ENCODE data around the gene ATP1A4. TPM values are rescaled to one million over a fixed set of nuclear protein-coding genes. Genes with fewer than 3 reads are reported as not detected.
"Not testable (repeated sequence)": the region's sequence is repeated elsewhere in the genome, so short reads cannot be mapped to it uniquely, and the experiment has no call there.

ATP1A4 gene
- polyA plus RNA-seq, 1 experiment: not detected

- DNase-seq (ENCODE audit: low read depth): no peak
- ChIA-PET POLR2A (no interaction called here), CTCF (interaction anchor here (1.2 to 2.5 kb wide), 5 partner anchors 10 to 145 kb away, joined by 3 to 13 read pairs (median 4); no protein-coding TSS in a partner anchor)
- Histone ChIP-seq H3K4me3 (ENCODE audit: low read depth, low read length) (no peak overlapping the region), H3K36me3 (ENCODE audit: control insufficient read depth, insufficient read depth, low read length) (no peaks in the 10 kb centered on the region), H3K27me3 (ENCODE audit: control insufficient read depth, insufficient read depth, low read length) (peaks cover 3% of the 10 kb centered on the region)
- TF ChIP-seq CTCF (IDR thresholded peaks at IDR 0.05; ENCODE audit: insufficient read depth, low read depth, low read length): no peak
Observed at GRCh38 chr1:160107512-160107911, 43.9 kb upstream of the ATP1A4 start.

- ChIA-PET POLR2A (no interaction called here), CTCF (interaction anchor here (0.6 to 3.6 kb wide), 20 partner anchors 8 to 253 kb away, joined by 3 to 17 read pairs (median 3); partner anchors contain the start of genes ATP1A4, DCAF8 and IGSF8)
- TF ChIP-seq CTCF (IDR thresholded peaks at IDR 0.05; ENCODE audit: insufficient read depth, low read depth, low read length): peak; percentile 58
- peaks cover 3% of the 10 kb centered on the region for H3K27me3 ChIP-seq (ENCODE audit: control insufficient read depth, insufficient read depth, low read length)
- H3K36me3 ChIP-seq (ENCODE audit: control insufficient read depth, insufficient read depth, low read length): no peaks in the 10 kb centered on the region
- no peak overlapping the region for H3K4me3 ChIP-seq (ENCODE audit: low read depth, low read length)
- DNase-seq (ENCODE audit: low read depth): no peak
Observed at GRCh38 chr1:160108888-160109662, 42.3 kb upstream of the ATP1A4 start.

GRCh38 chr1:160109686-160110085 is 41.7 kb upstream of the ATP1A4 start:
- Histone ChIP-seq H3K4me3 (ENCODE audit: low read depth, low read length) (no peak overlapping the region), H3K27me3 (ENCODE audit: control insufficient read depth, insufficient read depth, low read length) (peaks cover 3% of the 10 kb centered on the region), H3K36me3 (ENCODE audit: control insufficient read depth, insufficient read depth, low read length) (no peaks in the 10 kb centered on the region)
- CTCF ChIA-PET: interaction anchor here (0.7 to 3.6 kb wide), 13 partner anchors 8 to 153 kb away, joined by 3 to 17 read pairs (median 5); partner anchors contain the start of genes ATP1A4, DCAF8 and IGSF8
- POLR2A ChIA-PET: no interaction called here
- no peak for TF ChIP-seq CTCF (IDR thresholded peaks at IDR 0.05; ENCODE audit: insufficient read depth, low read depth, low read length)
- no peak for DNase-seq (ENCODE audit: low read depth)

GRCh38 chr1:160111462-160111861 is 39.9 kb upstream of the ATP1A4 start:
- peaks cover 11% of the 10 kb centered on the region for H3K27me3 ChIP-seq (ENCODE audit: control insufficient read depth, insufficient read depth, low read length)
- DNase-seq (ENCODE audit: low read depth); POLR2A ChIA-PET; H3K4me3 ChIP-seq (ENCODE audit: low read depth, low read length); H3K36me3 ChIP-seq (ENCODE audit: control insufficient read depth, insufficient read depth, low read length): not testable (repeated sequence)
- CTCF ChIA-PET: interaction anchor here (1.1 to 3.6 kb wide), 4 partner anchors 10 to 79 kb away, joined by 3 to 17 read pairs (median 4); partner anchors contain the start of gene CASQ1

GRCh38 chr1:160112357-160112756 is 39.0 kb upstream of the ATP1A4 start:
- peaks cover 16% of the 10 kb centered on the region for H3K27me3 ChIP-seq (ENCODE audit: control insufficient read depth, insufficient read depth, low read length)
- DNase-seq (ENCODE audit: low read depth): no peak
- POLR2A ChIA-PET: no interaction called here
- no peak overlapping the region for H3K4me3 ChIP-seq (ENCODE audit: low read depth, low read length)
- CTCF ChIA-PET: no interaction called here
- no peak for TF ChIP-seq CTCF (IDR thresholded peaks at IDR 0.05; ENCODE audit: insufficient read depth, low read depth, low read length)
- no peaks in the 10 kb centered on the region for H3K36me3 ChIP-seq (ENCODE audit: control insufficient read depth, insufficient read depth, low read length)

Measured in BJ (cell line).